Testis (tissue), 2 donors: ENCODE results near the gene FRMD4B.

ENCODE experiments used
- POLR2A ChIP-seq: fragments of 450-650 bp; IDR thresholded peaks from one replicate; pipeline ENCODE4 v1.6.1; 2017; ENCODE audit warnings: antibody characterized with exemption, mild to moderate bottlenecking, moderate library complexity
- TF ChIP-seq, protein P1 (sequence below), 3 experiments: fragments of 450-650 bp in 2 of 3; fragments of 200-600 bp in 1 of 3; sonication (generic) in 1 of 3; IDR thresholded peaks; one replicate each; pipeline ENCODE4 v1.5.1; 2016 to 2019; ENCODE audit warnings: antibody characterized with exemption in 3 of 3, mild to moderate bottlenecking in 2 of 3, moderate library complexity in 1 of 3

DNA sequence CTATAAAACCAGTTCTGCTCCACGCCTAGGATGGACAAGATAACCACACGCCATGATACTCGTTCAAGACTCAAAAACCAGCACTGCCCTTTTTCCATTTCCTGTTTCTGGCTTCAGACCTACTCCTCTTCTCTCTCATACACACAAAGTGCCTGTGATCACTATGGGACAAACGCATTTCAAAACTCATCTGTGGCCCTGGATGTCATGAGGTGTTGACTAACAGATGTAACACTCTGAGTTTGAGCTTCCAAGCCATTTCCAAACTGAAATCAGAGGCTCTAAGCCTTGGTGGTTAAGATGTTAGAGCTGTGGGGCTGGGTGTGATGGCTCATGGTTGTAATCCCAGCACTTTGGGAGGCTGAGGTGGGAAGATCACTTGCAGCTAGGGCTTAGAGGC is 207.8 kb downstream of the FRMD4B start:
- TF ChIP-seq POLR2A, result no peak
- TF ChIP-seq, protein P1, sequence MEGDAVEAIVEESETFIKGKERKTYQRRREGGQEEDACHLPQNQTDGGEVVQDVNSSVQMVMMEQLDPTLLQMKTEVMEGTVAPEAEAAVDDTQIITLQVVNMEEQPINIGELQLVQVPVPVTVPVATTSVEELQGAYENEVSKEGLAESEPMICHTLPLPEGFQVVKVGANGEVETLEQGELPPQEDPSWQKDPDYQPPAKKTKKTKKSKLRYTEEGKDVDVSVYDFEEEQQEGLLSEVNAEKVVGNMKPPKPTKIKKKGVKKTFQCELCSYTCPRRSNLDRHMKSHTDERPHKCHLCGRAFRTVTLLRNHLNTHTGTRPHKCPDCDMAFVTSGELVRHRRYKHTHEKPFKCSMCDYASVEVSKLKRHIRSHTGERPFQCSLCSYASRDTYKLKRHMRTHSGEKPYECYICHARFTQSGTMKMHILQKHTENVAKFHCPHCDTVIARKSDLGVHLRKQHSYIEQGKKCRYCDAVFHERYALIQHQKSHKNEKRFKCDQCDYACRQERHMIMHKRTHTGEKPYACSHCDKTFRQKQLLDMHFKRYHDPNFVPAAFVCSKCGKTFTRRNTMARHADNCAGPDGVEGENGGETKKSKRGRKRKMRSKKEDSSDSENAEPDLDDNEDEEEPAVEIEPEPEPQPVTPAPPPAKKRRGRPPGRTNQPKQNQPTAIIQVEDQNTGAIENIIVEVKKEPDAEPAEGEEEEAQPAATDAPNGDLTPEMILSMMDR (IDR thresholded peaks at IDR 0.05), result no peak
